Stimulated activated CD8-positive, alpha-beta memory T cell treated with anti-CD3 and anti-CD28 coated beads, Interleukin-15, amount 100 ng/mL, for 4 hours (primary cell): Measurements from ENCODE around the gene CHST3.

ENCODE experiments used
- DNase-seq, 2 donors: peaks; one replicate each; pipeline ENCODE4 v3.0.0-alpha.2; 2020; ENCODE audit warnings: low read depth in 2 of 2

Gene CHST3

GRCh38 chr10:72056113-72056512, 91.9 kb downstream of the CHST3 start:
- DNase-seq: no peak

DNA sequence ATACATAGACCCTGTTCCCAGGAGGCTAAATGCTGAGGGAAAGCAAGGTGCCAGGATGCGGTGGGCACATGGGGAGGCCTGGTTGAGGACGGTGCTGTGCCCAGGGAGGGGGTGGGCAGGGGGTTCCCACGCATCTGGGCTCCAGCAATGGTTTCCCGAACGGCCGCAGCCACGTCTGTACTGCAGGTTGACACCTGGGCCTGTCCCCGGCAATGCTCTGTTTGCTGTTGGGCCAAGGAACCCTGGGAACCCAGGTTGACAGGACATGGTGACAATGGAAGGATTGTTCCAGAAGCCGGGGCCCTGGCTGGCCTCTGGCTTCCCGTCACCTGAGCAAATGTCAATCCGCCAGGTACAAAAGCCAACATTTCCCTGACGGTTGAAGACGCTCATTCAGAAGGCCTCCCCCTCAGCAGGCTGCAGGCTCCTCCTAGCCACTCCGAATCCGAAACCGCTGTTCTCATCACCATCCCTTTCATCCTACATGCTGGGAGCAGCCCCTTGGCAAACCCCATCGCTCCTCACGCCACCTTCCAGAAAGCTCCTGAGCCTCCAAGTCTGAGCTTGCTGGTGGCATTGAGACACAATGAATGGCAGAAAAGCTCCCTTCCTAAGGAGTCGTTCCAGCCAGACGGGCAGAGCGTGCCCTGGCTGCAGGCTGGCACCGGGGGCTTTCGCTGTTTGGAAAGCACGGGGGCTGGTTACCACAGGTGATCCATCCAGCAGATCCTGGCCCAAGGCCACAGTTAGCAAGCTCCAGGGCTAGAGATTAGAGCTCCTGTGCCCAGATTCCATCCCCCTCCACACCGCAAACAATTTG, 92.9 kb downstream of the CHST3 start:
- no peak for DNase-seq

DNA sequence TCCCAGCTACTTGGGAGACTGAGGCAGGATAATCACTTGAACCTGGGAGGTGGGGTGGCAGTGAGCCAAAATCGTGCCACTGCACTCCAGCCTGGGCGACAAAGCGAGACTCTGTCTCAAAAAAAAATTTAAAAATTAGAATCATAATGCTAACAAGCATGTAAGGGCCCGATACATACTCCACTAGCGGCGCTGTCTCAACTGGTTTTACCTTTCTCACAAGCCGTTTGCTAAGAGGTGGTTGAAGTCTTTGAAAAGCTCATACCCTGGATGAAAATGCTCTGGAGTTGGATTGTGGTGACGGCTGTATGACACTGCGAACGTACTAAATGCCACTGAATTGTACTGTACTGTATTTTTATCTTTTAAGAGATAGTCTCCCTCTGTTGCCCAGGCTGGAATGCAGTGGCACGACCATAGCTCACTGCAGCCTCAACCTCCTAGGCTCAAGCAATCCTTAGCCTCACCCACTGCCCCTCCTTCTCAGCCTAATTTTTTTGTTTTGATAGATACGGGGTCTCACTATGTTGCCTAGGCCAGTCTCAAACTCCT, 94.2 kb downstream of the CHST3 start:
- no peak for DNase-seq

- DNase-seq: peak; percentile 46 to 48
These were observed 95.0 kb downstream of the CHST3 start for GRCh38 chr10:72058989-72059842.

- no peak for DNase-seq
These were observed 95.9 kb downstream of the CHST3 start for GRCh38 chr10:72059843-72060822.

DNA sequence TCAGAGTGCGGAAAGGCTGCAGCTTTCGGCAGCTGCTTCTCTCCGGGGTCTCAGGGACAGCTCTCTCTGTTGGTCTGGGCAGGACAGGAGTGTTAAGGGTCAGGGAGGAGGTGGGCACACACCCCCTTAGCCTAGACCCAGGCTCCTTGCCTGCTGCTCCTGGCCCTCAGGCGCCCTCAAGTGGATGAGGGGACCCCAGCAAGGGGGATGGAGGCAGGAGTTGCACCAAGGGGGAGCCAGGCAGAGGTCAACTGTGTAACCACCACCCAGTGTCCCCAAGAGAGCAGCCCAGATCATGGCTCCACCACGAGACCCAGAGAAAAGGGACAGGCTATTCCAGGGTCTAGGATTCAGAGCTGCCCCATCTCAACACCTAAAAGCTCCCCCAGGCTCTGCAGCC, 97.3 kb downstream of the CHST3 start:
- DNase-seq: no peak

DNA sequence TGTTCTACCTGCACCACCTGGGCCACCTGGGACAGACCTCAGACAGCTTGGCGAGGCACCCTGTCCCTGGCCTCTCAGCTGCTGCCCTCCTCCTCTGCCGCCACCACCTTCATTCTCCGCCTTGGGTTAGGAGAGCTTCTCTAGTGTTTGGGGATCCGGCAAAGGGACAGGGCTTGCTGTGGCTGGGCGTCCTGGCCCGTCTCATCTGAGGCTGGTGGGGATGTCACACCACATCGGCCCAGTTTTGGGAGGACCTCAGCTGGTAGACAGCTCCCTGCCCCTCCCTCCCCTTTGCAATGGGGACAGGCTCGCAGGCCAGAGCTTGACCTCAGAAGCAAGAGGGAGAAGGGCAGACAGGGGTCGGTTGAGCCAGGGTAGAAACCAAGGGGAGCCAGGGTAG, 97.7 kb downstream of the CHST3 start:
- no peak for DNase-seq

- no peak for DNase-seq
These were observed 98.2 kb downstream of the CHST3 start for GRCh38 chr10:72062382-72062781.
